Measurements from ENCODE around the gene C2orf15.

DNA sequence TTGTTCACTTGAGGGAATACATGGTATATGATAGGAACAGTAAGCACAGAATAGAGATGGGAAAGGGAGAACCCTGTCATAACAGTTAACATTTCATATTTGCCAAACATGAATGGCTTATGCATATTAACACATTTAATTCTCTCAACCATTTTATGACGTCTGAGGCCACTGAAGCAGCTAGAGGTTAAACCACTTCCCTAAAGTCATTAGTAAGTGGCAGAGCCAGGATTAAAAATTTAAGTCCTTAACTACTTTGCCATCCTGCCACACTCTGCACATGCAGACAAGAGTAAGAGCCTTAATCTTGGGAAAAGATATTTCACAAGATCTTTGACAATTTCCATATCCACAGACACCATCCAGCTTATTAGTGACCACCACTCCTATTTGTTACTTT lies 15.4 kb downstream of the C2orf15 start:
- TF ChIP-seq, protein P1, sequence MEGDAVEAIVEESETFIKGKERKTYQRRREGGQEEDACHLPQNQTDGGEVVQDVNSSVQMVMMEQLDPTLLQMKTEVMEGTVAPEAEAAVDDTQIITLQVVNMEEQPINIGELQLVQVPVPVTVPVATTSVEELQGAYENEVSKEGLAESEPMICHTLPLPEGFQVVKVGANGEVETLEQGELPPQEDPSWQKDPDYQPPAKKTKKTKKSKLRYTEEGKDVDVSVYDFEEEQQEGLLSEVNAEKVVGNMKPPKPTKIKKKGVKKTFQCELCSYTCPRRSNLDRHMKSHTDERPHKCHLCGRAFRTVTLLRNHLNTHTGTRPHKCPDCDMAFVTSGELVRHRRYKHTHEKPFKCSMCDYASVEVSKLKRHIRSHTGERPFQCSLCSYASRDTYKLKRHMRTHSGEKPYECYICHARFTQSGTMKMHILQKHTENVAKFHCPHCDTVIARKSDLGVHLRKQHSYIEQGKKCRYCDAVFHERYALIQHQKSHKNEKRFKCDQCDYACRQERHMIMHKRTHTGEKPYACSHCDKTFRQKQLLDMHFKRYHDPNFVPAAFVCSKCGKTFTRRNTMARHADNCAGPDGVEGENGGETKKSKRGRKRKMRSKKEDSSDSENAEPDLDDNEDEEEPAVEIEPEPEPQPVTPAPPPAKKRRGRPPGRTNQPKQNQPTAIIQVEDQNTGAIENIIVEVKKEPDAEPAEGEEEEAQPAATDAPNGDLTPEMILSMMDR (IDR thresholded peaks at IDR 0.05; ENCODE audit: low read depth, low read length, missing input control) = no peak
- TF ChIP-seq TAF1 (conservative IDR thresholded peaks at IDR 0.05) (no peak), FOXA1 (IDR thresholded peaks at IDR 0.05) (no peak), NR2F2 (IDR thresholded peaks at IDR 0.05) (no peak), SP1 (IDR thresholded peaks at IDR 0.05) (no peak), FOXA2 (IDR thresholded peaks at IDR 0.05) (no peak)
- TF ChIP-seq, protein P2, sequence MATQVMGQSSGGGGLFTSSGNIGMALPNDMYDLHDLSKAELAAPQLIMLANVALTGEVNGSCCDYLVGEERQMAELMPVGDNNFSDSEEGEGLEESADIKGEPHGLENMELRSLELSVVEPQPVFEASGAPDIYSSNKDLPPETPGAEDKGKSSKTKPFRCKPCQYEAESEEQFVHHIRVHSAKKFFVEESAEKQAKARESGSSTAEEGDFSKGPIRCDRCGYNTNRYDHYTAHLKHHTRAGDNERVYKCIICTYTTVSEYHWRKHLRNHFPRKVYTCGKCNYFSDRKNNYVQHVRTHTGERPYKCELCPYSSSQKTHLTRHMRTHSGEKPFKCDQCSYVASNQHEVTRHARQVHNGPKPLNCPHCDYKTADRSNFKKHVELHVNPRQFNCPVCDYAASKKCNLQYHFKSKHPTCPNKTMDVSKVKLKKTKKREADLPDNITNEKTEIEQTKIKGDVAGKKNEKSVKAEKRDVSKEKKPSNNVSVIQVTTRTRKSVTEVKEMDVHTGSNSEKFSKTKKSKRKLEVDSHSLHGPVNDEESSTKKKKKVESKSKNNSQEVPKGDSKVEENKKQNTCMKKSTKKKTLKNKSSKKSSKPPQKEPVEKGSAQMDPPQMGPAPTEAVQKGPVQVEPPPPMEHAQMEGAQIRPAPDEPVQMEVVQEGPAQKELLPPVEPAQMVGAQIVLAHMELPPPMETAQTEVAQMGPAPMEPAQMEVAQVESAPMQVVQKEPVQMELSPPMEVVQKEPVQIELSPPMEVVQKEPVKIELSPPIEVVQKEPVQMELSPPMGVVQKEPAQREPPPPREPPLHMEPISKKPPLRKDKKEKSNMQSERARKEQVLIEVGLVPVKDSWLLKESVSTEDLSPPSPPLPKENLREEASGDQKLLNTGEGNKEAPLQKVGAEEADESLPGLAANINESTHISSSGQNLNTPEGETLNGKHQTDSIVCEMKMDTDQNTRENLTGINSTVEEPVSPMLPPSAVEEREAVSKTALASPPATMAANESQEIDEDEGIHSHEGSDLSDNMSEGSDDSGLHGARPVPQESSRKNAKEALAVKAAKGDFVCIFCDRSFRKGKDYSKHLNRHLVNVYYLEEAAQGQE (IDR thresholded peaks at IDR 0.05) = no peak

Measured in liver (tissue), 3 donors.